HCT116 (cell line): Measurements from ENCODE around the gene EVC2. TPM values are rescaled to one million over a fixed set of nuclear protein-coding genes. Genes with fewer than 3 reads are reported as not detected.

Experiments
- ATAC-seq: fragments of 200-7000 bp; cut with Tn5 transposase; 2 replicates; pipeline ENCODE4 v1.9.1; 2020; ENCODE audit warnings: mild to moderate bottlenecking, moderate library complexity
- BruUV-seq: library from RNA; stranded (reverse); fragments of 400-500 nt; replicated peaks from 2 replicates; lab custom pipeline; 2021; lab: Mats Ljungman, UMichigan
- CTCF ChIA-PET: fragments of 300-600 bp; sonication (Branson Sonifier 250); formaldehyde crosslinking; loops from one replicate; lab custom pipeline; 2021; ENCODE audit warnings: antibody characterized with exemption; lab: Charles Lee
- POLR2A ChIA-PET: fragments of 300-600, 350-600 bp; sonication (Branson Sonifier 250); formaldehyde crosslinking; loops from one replicate; lab custom pipeline; 2021; ENCODE audit warnings: antibody characterized with exemption; lab: Charles Lee
- RAD21 ChIA-PET, 2 experiments: fragments of 300-600 bp; sonication (Branson Sonifier 250); formaldehyde crosslinking; loops; one replicate each; lab custom pipeline; 2023; ENCODE audit warnings: low total read pairs in 2 of 2; ENCODE audit not compliant: uncharacterized antibody in 2 of 2, unreplicated experiment in 2 of 2, low non-redundant PET in 1 of 2; lab: Charles Lee
- DNase-seq: peaks from one replicate; pipeline ENCODE4 v3.0.0-alpha.2; 2010; ENCODE audit warnings: low read depth, low spot score
- H2AFZ ChIP-seq: fragments of 200-600 bp; shearing (Covaris generic), sonication (generic); 2 replicates; pipeline ENCODE4 v1.6.1; 2017; ENCODE audit warnings: low read depth, mixed run types, mixed read lengths, antibody characterized with exemption, low read length; ENCODE audit not compliant: poor library complexity, severe bottlenecking
- H3K27ac ChIP-seq: 2 replicates; pipeline ENCODE4 v1.5.1; 2012; ENCODE audit warnings: low read depth, low read length
- H3K27me3 ChIP-seq: fragments of 200-600 bp; sonication (generic); 2 replicates; pipeline ENCODE4 v1.6.1; 2016; ENCODE audit warnings: mixed run types, low read length, mixed read lengths; ENCODE audit not compliant: insufficient read depth
- H3K36me3 ChIP-seq, 2 experiments: fragments of 200-500 bp in 1 of 2; fragments of 200-600 bp in 1 of 2; sonication (Bioruptor generic) in 1 of 2; sonication (generic) in 1 of 2; 2 replicates each; pipeline versions ENCODE4 v1.5.1 to v1.6.1; 2014 to 2016; ENCODE audit warnings: low read length in 2 of 2, inconsistent platforms in 1 of 2, mixed read lengths in 1 of 2, mixed run types in 1 of 2; ENCODE audit not compliant: insufficient read depth in 2 of 2, control insufficient read depth in 1 of 2
- H3K4me1 ChIP-seq, 2 experiments: fragments of 200-600 bp in 1 of 2; sonication (generic) in 1 of 2; 2 replicates each; pipeline versions ENCODE4 v1.5.1 to v1.6.1; 2012 to 2017; ENCODE audit warnings: low read length in 2 of 2, inconsistent platforms in 1 of 2, mild to moderate bottlenecking in 1 of 2, mixed read lengths in 1 of 2, mixed run types in 1 of 2, moderate library complexity in 1 of 2; ENCODE audit not compliant: insufficient read depth in 2 of 2, control insufficient read depth in 1 of 2
- H3K4me2 ChIP-seq: fragments of 200-600 bp; sonication (generic); 2 replicates; pipeline ENCODE4 v1.6.1; 2017; ENCODE audit warnings: mixed run types, low read length, mixed read lengths
- H3K4me3 ChIP-seq, 2 experiments: fragments of 200-600 bp in 1 of 2; sonication (generic) in 1 of 2; replicated peaks in 1 of 2; 2 replicates each; pipeline ENCODE4 v1.5.1; 2011 to 2016; ENCODE audit warnings: low read length in 2 of 2, control low read depth in 1 of 2, low read depth in 1 of 2, mild to moderate bottlenecking in 1 of 2, mixed read lengths in 1 of 2, mixed run types in 1 of 2
- H3K79me2 ChIP-seq: fragments of 200-600 bp; sonication (generic); 2 replicates; pipeline ENCODE4 v1.6.1; 2017; ENCODE audit warnings: mild to moderate bottlenecking, mixed run types, low read length, moderate library complexity, mixed read lengths; ENCODE audit not compliant: insufficient read depth
- H3K9ac ChIP-seq: fragments of 200-600 bp; sonication (generic); 2 replicates; pipeline ENCODE4 v1.6.1; 2016; ENCODE audit warnings: low read length, mixed read lengths
- H3K9me2 ChIP-seq: fragments of 200-600 bp; sonication (generic), shearing (Covaris generic); 2 replicates; pipeline ENCODE4 v1.6.1; 2017; ENCODE audit warnings: mixed run types, mild to moderate bottlenecking, moderate library complexity; ENCODE audit not compliant: insufficient read depth
- H3K9me3 ChIP-seq, 2 experiments: fragments of 200-500 bp in 1 of 2; fragments of 200-600 bp in 1 of 2; sonication (Bioruptor generic) in 1 of 2; sonication (generic) in 1 of 2; 2 replicates each; pipeline ENCODE4 v1.6.1; 2014 to 2017; ENCODE audit warnings: low read length in 2 of 2, mixed read lengths in 2 of 2, inconsistent platforms in 1 of 2, low read depth in 1 of 2, mild to moderate bottlenecking in 1 of 2, mixed run types in 1 of 2, moderate library complexity in 1 of 2; ENCODE audit not compliant: control insufficient read depth in 1 of 2, insufficient read depth in 1 of 2
- H4K20me1 ChIP-seq: fragments of 200-600 bp; sonication (generic), shearing (Covaris generic); 2 replicates; pipeline ENCODE4 v1.6.1; 2017; ENCODE audit warnings: mixed run types, mild to moderate bottlenecking, moderate library complexity; ENCODE audit not compliant: insufficient read depth
- CEBPB ChIP-seq: IDR thresholded peaks from 2 replicates; pipeline ENCODE4 v1.6.1; 2012; ENCODE audit warnings: low read depth
- CTCF ChIP-seq, 3 experiments: fragments of 200-600 bp in 1 of 3; sonication (generic) in 1 of 3; IDR thresholded peaks in 2 of 3; conservative IDR thresholded peaks in 1 of 3; 2 replicates each; pipeline ENCODE4 v1.5.1; 2012 to 2017; ENCODE audit warnings: low read depth in 2 of 3, low read length in 2 of 3, antibody characterized with exemption in 1 of 3, borderline replicate concordance in 1 of 3, control low read depth in 1 of 3, mild to moderate bottlenecking in 1 of 3, mixed read lengths in 1 of 3, mixed run types in 1 of 3, moderate library complexity in 1 of 3; ENCODE audit not compliant: insufficient read depth in 1 of 3
- EZH2 ChIP-seq: fragments of 200-600 bp; sonication (generic); IDR thresholded peaks from 2 replicates; pipeline ENCODE4 v1.6.1; 2017; ENCODE audit warnings: antibody characterized with exemption, mixed run types
- JUND ChIP-seq: IDR thresholded peaks from 2 replicates; pipeline ENCODE4 v1.6.1; 2012
- POLR2A ChIP-seq: IDR thresholded peaks from 2 replicates; pipeline ENCODE4 v1.7.0; 2011; ENCODE audit warnings: borderline replicate concordance; ENCODE audit not compliant: insufficient read depth, insufficient read length; ENCODE audit errors: extremely low read depth
- intact Hi-C: fragments of 100-400 bp; cut with micrococcal nuclease; formaldehyde crosslinking; loops from 2 replicates; pipeline ENCODE4 v1.10.0; 2022
- total RNA-seq: library from RNA; stranded (reverse); gene quantifications from one replicate; pipeline ENCODE4 v1.2.1, GENCODE V29; 2021; ENCODE audit not compliant: unreplicated experiment

EVC2 gene
- total RNA-seq, 1 experiment from 2014 or later = not detected

GRCh38 chr4:5524446-5525299, 183.7 kb downstream of the EVC2 start (continued):
- no peak for TF ChIP-seq CTCF (IDR thresholded peaks at IDR 0.05 in 2 of 3, conservative IDR thresholded peaks at IDR 0.05 in 1 of 3; ENCODE audit: borderline replicate concordance in 1 of 3, insufficient read depth in 1 of 3, low read depth in 2 of 3, low read length in 2 of 3)
- no peak for TF ChIP-seq JUND
- no peak for TF ChIP-seq CEBPB

DNA sequence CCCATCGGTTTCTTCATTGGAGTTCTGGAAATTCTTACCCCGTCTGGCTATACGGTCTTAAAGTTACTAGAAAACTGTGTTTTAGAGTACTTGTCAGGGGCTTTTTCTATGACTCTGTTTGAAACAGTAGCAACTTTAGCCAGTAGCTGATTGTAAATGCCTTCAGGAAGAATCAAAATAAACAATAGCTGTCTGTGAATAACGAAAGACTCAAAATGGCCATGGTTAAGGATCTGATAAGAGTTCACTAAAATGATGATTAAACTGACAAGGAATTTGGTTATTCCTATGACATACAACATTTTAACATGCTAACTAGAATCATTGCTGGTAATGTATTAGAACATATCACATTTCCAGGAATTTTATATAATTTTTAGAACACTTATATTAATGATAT, 191.0 kb downstream of the EVC2 start:
- H2AFZ ChIP-seq = no peak overlapping the region
- POLR2A ChIA-PET = no interaction called here
- no peak overlapping the region for H3K4me3 ChIP-seq
- TF ChIP-seq CTCF (IDR thresholded peaks at IDR 0.05 in 2 of 3, conservative IDR thresholded peaks at IDR 0.05 in 1 of 3; ENCODE audit: borderline replicate concordance in 1 of 3, insufficient read depth in 1 of 3, low read depth in 2 of 3, low read length in 2 of 3) (no peak), POLR2A (no peak), EZH2 (no peak)
- no peaks in the 10 kb centered on the region for H3K9me2 ChIP-seq
- no peaks in the 10 kb centered on the region for H3K36me3 ChIP-seq
- no TSS peak for BruUV-seq
- H4K20me1 ChIP-seq = no peaks in the 10 kb centered on the region
- no peak overlapping the region for H3K4me2 ChIP-seq
- no peaks in the 10 kb centered on the region for H3K4me1 ChIP-seq
- no peak overlapping the region for H3K27ac ChIP-seq
- CTCF ChIA-PET = no interaction called here
- intact Hi-C loops = no loop called here
- H3K9ac ChIP-seq = no peak overlapping the region
- ATAC-seq (no peak), DNase-seq (no peak)
- no peaks in the 10 kb centered on the region for H3K79me2 ChIP-seq
- no peaks in the 10 kb centered on the region for H3K27me3 ChIP-seq
- RAD21 ChIA-PET = no interaction called here
- H3K9me3 ChIP-seq = no peaks in the 10 kb centered on the region
